Peyer's patch (tissue), 4 donors: ENCODE measurements around the gene IL18BP. TPM values are rescaled to one million over a fixed set of nuclear protein-coding genes. Genes with fewer than 3 reads are reported as not detected.

ENCODE experiments used
- DNase-seq, 3 donors: peaks; one replicate each; pipeline ENCODE4 v3.0.0-alpha.2; 2017 to 2019
- H3K27ac ChIP-seq, 4 donors: fragments of 200-600 bp; sonication (generic); one replicate each; pipeline ENCODE4 v1.5.1; 2016 to 2019
- H3K27me3 ChIP-seq, 2 donors: fragments of 200-600 bp; sonication (generic); one replicate each; pipeline ENCODE4 v1.5.1; 2019
- H3K36me3 ChIP-seq, 3 donors: fragments of 200-600 bp; sonication (generic); one replicate each; pipeline ENCODE4 v1.5.1; 2016 to 2019
- H3K4me1 ChIP-seq, 4 donors: fragments of 200-600 bp; sonication (generic); one replicate each; pipeline ENCODE4 v1.5.1; 2016 to 2019
- H3K4me3 ChIP-seq, 4 donors: fragments of 200-600 bp; sonication (generic); 1 replicate in 3 of 4; 2 replicates in 1 of 4; pipeline ENCODE4 v1.5.1; 2016 to 2019; ENCODE audit warnings: mild to moderate bottlenecking in 1 of 4
- H3K9me3 ChIP-seq, 4 donors: fragments of 200-600 bp; sonication (generic); one replicate each; pipeline ENCODE4 v1.5.1; 2016 to 2019; ENCODE audit warnings: mild to moderate bottlenecking in 1 of 4
- POLR2A ChIP-seq, 2 donors: fragments of 450-650 bp; IDR thresholded peaks; one replicate each; pipeline ENCODE4 v1.5.1; 2017; ENCODE audit warnings: antibody characterized with exemption in 2 of 2, mild to moderate bottlenecking in 2 of 2, moderate library complexity in 2 of 2
- total RNA-seq, 4 donors: library from RNA; depleted of rRNA; stranded (reverse); fragments of >200 nt; gene quantifications; one replicate each; pipeline ENCODE4 v1.1.0, GENCODE V29; 2016
- TF ChIP-seq, protein P1 (sequence below), 6 experiments: fragments of 450-650 bp in 4 of 6; fragments of 200-600 bp in 2 of 6; sonication (generic) in 1 of 6; IDR thresholded peaks; one replicate each; pipeline ENCODE4 v1.5.1; 2017 to 2019; ENCODE audit warnings: antibody characterized with exemption in 6 of 6, mild to moderate bottlenecking in 3 of 6, moderate library complexity in 1 of 6

IL18BP gene
- total RNA-seq, 4 donors from 2014 or later, result 16.1 to 45.4 (median 28.2) TPM

DNA sequence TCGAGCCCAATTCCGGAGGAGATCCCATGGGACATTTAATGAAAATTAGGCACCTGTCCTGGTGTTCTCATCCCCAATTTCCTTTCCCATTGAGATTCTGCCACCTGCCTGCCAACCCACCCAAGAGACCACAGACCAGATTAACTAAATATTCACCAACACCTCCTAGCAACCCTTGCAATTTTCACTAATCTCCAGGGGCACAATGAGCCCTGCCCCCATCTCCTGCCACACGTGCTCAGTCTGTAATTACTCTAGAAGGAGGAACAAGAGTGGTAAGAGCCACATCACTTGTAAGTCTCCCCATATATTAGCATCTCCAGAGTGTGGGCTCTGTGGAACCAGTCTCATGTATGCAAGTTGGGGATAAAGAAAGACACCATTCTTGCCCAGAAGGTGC is 38.0 kb downstream of the IL18BP start:
- Histone ChIP-seq H3K36me3 (peaks cover 0 to 44% (median 0%) of the 10 kb centered on the region in 3 donors), H3K4me1 (peaks cover 0 to 47% (median 20%) of the 10 kb centered on the region in 4 donors), H3K27ac (no peak overlapping the region), H3K27me3 (no peaks in the 10 kb centered on the region), H3K4me3 (no peak overlapping the region), H3K9me3 (no peaks in the 10 kb centered on the region)
- TF ChIP-seq, protein P1, sequence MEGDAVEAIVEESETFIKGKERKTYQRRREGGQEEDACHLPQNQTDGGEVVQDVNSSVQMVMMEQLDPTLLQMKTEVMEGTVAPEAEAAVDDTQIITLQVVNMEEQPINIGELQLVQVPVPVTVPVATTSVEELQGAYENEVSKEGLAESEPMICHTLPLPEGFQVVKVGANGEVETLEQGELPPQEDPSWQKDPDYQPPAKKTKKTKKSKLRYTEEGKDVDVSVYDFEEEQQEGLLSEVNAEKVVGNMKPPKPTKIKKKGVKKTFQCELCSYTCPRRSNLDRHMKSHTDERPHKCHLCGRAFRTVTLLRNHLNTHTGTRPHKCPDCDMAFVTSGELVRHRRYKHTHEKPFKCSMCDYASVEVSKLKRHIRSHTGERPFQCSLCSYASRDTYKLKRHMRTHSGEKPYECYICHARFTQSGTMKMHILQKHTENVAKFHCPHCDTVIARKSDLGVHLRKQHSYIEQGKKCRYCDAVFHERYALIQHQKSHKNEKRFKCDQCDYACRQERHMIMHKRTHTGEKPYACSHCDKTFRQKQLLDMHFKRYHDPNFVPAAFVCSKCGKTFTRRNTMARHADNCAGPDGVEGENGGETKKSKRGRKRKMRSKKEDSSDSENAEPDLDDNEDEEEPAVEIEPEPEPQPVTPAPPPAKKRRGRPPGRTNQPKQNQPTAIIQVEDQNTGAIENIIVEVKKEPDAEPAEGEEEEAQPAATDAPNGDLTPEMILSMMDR (IDR thresholded peaks at IDR 0.05), result no peak
- no peak for TF ChIP-seq POLR2A (IDR thresholded peaks at IDR 0.05)
- no peak for DNase-seq

DNA sequence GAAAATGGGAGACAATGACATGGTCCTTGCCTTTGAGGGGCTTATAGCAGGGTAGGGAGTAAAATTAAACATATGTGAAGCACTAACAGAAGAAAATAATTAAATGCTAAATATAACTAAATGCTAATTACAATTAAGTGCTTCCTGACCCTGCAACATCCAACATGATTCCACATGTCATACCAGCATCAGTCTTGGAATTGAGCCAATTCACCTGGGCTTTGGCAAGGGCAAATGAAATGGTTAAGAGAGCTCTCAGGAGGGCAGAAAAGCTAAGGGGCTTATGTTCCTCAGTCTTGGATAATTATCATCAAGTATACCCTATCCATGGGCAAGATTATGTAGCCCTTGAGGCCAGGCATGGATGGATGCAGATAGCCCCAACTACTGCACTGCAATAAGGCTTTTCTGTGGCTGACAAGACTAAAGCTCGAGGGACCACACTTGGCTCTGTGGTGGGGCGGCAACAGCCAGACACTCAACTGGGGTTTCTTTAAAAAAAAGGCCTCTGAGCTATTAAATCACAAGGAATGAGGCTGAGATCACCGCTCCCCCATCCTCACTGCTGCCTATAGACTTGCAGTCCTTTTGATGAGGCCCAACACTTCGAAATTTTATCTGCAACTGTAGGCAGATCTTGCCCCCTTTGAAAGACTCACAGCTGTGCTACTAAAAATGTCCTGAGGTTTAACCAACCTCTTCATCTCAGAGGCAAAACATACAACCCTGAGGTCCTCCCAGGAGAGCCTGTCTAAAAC is 39.0 kb downstream of the IL18BP start:
- Histone ChIP-seq H3K9me3 (no peaks in the 10 kb centered on the region), H3K36me3 (peaks cover 0 to 33% (median 0%) of the 10 kb centered on the region in 3 donors), H3K4me1 (peaks cover 0 to 53% (median 24%) of the 10 kb centered on the region in 4 donors), H3K27ac (peak overlapping the region; percentile 90 to 96 (median 90)), H3K27me3 (no peaks in the 10 kb centered on the region), H3K4me3 (peak overlapping the region in 2 of 4 donors; percentile 57 to 65)
- no peak for DNase-seq
- no peak for TF ChIP-seq POLR2A (IDR thresholded peaks at IDR 0.05)

DNA sequence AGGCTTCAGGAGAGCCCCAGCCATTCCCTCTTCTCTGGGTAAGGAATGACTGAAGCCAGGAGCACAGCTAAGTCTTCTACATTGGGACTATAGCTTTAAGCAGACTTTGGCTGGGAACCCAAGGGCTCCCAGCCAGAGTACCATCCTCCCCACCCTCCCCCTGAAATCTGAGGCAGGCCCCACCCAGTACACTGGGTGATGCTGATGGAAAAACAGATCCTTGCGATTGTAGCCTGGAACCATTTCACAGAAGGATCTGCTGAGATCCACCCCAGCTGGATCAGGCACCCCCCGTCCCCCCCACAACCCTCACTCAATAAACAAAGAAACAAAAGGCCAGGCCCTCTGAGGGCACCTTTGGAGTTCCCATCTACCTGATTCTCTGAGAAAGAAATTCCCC is 39.8 kb downstream of the IL18BP start:
- no peaks in the 10 kb centered on the region for H3K9me3 ChIP-seq
- H3K27ac ChIP-seq, result peak overlapping the region; percentile 90 to 96 (median 90)
- peak in 1 of 2 donors; percentile 23 for TF ChIP-seq POLR2A (IDR thresholded peaks at IDR 0.05)
- TF ChIP-seq, protein P1 (IDR thresholded peaks at IDR 0.05), result no peak
- H3K4me3 ChIP-seq, result peak overlapping the region; percentile 41 to 65 (median 59)
- peak in 2 of 3 donors; percentile 54 for DNase-seq
- peaks cover 0 to 50% (median 25%) of the 10 kb centered on the region in 4 donors for H3K4me1 ChIP-seq
- H3K36me3 ChIP-seq, result peaks cover 0 to 26% (median 0%) of the 10 kb centered on the region in 3 donors
- H3K27me3 ChIP-seq, result no peaks in the 10 kb centered on the region

DNA sequence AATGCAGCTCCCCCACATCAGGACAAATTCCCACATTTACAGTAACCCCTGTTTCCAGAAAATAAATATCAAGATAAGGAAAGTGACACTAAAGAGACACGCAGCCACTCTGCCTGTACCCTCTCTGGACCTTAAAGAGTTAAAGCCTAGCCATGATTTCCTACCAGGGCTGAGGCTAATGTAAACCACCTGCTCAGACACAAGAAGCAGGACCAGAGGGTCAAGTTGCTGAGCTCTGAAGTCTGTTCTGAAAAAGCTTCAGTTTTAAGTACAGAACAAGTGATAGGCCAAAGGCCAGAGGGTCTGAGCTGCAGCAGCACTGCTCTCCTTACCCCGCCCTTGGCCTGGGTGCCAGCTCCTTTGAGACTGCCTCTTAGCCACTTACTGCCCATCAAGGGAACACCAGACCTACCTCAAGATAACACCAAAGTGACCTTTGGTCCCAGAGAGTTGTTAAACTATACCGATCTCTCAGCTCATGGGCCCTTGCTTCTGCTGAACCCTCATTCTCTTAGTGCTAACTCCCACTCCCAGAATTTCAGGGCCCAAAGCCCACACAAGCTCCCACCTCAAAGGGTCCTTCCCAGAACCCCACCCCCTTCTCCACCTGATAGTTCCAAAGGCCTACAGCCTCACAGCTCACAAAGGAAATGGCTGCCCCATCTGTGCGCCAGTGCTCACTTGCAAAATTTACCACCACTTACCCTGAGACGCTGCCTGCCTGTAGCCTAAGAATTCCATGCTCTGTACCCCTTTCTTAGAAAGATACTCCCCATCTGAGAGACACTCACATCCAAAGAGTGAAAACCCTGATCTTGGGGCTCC is 40.5 kb downstream of the IL18BP start:
- Histone ChIP-seq H3K4me3 (peak overlapping the region; percentile 41 to 65 (median 59)), H3K4me1 (peaks cover 0 to 45% (median 25%) of the 10 kb centered on the region in 4 donors), H3K36me3 (peaks cover 0 to 19% (median 0%) of the 10 kb centered on the region in 3 donors), H3K9me3 (no peaks in the 10 kb centered on the region), H3K27ac (peak overlapping the region; percentile 90 to 96 (median 90)), H3K27me3 (no peaks in the 10 kb centered on the region)
- TF ChIP-seq, protein P1 (IDR thresholded peaks at IDR 0.05), result no peak
- TF ChIP-seq POLR2A (IDR thresholded peaks at IDR 0.05), result peak in 1 of 2 donors; percentile 55
- peak in 2 of 3 donors; percentile 83 to 87 for DNase-seq

DNA sequence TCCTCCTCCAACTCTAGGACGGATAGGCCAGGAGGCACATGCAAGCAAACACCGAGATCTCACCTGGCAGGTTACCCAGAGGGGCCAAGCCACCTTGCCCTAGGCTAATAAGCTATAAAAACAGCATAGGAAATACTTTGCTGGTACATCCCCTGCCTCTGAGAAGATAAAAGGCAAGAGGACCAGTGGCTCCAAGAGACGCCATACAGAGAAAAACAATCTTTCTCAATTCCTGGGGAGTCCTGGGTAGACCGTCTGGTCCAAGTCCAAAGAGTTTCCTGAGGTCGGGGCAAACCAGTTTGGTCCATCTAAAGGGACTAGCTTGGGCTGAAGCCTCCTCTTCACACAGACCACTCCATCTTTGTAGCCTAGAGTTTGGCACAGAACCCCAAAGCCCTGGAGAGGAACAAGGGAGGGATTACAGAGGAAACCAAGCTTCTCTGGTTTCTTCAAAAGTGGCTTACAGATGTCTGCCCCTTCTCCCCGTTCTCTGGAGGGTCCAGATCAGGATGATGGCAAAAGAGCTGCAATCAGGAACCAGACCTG is 41.2 kb downstream of the IL18BP start:
- H3K27ac ChIP-seq, result peak overlapping the region; percentile 90 to 96 (median 90)
- no peaks in the 10 kb centered on the region for H3K9me3 ChIP-seq
- no peaks in the 10 kb centered on the region for H3K27me3 ChIP-seq
- H3K4me1 ChIP-seq, result peaks cover 0 to 45% (median 25%) of the 10 kb centered on the region in 4 donors
- TF ChIP-seq POLR2A (IDR thresholded peaks at IDR 0.05), result no peak
- H3K4me3 ChIP-seq, result peak overlapping the region; percentile 41 to 65 (median 59)
- DNase-seq, result peak in 2 of 3 donors; percentile 47 to 49
- peaks cover 0 to 12% (median 0%) of the 10 kb centered on the region in 3 donors for H3K36me3 ChIP-seq
